Breast epithelium (tissue), 4 donors: ENCODE measurements around the gene PIGBOS1. TPM values are rescaled to one million over a fixed set of nuclear protein-coding genes. Genes with fewer than 3 reads are reported as not detected.
A peak's percentile ranks its signal among the peaks of the same experiment; 100 is the strongest.

Experiments
- DNase-seq, 2 donors: peaks; one replicate each; pipeline ENCODE4 v3.0.0-alpha.2; 2019; ENCODE audit warnings: low spot score in 2 of 2
- H3K27ac ChIP-seq, 2 donors: fragments of 200-600 bp; sonication (generic) in 1 of 2; one replicate each; pipeline ENCODE4 v1.5.1; 2016 to 2019; ENCODE audit warnings: mild to moderate bottlenecking in 1 of 2
- H3K27me3 ChIP-seq, 2 donors: fragments of 200-600 bp; sonication (generic) in 1 of 2; one replicate each; pipeline versions ENCODE4 v1.5.1 to v1.6.0; 2017 to 2019; ENCODE audit warnings: control low read depth in 1 of 2, mild to moderate bottlenecking in 1 of 2
- H3K36me3 ChIP-seq: fragments of 200-600 bp; one replicate; pipeline ENCODE4 v1.5.1; 2019
- H3K4me1 ChIP-seq, 2 donors: fragments of 200-600 bp; sonication (generic); one replicate each; pipeline ENCODE4 v1.5.1; 2016 to 2019; ENCODE audit warnings: control low read depth in 1 of 2
- H3K4me3 ChIP-seq, 3 donors: fragments of 200-600 bp; sonication (generic); 1 replicate in 2 of 3; 2 replicates in 1 of 3; pipeline ENCODE4 v1.5.1; 2016 to 2019; ENCODE audit warnings: mild to moderate bottlenecking in 3 of 3, moderate library complexity in 2 of 3
- H3K9me3 ChIP-seq, 2 donors: fragments of 200-600 bp; sonication (generic) in 1 of 2; one replicate each; pipeline ENCODE4 v1.5.1; 2016 to 2019; ENCODE audit warnings: control low read depth in 1 of 2
- CTCF ChIP-seq, 3 donors: fragments of 450-650 bp; IDR thresholded peaks; one replicate each; pipeline ENCODE4 v1.5.1; 2016 to 2017; ENCODE audit warnings: antibody characterized with exemption in 3 of 3, mild to moderate bottlenecking in 3 of 3, moderate library complexity in 3 of 3
- POLR2A ChIP-seq: fragments of 450-650 bp; IDR thresholded peaks from one replicate; pipeline ENCODE4 v1.6.1; 2016; ENCODE audit warnings: antibody characterized with exemption, mild to moderate bottlenecking, moderate library complexity
- POLR2AphosphoS5 ChIP-seq, 3 donors: sonication (generic); formaldehyde crosslinking; IDR thresholded peaks; one replicate each; pipeline ENCODE4 v1.6.1; 2017; ENCODE audit warnings: antibody characterized with exemption in 3 of 3
- intact Hi-C: fragments of 100-400 bp; cut with DNase I; formaldehyde crosslinking; loops from one replicate; pipeline ENCODE4 v1.15.1; 2023; ENCODE audit warnings: low total_unique reads
- total RNA-seq, 3 donors: library from RNA; depleted of rRNA; stranded (reverse); fragments of >200 nt; gene quantifications; one replicate each; pipeline ENCODE4 v1.1.0, GENCODE V29; 2016

The PIGBOS1 gene
- total RNA-seq, 3 donors from 2014 or later, result 11.8 to 15.0 (median 12.7) TPM

GRCh38 chr15:55270291-55270690 is 48.6 kb downstream of the PIGBOS1 start:
- H3K27me3 ChIP-seq, result no peaks in the 10 kb centered on the region
- H3K4me3 ChIP-seq, result no peak overlapping the region
- intact Hi-C loops, result no loop called here
- H3K27ac ChIP-seq, result no peak overlapping the region
- no peak for DNase-seq
- H3K36me3 ChIP-seq, result no peaks in the 10 kb centered on the region
- H3K4me1 ChIP-seq, result no peaks in the 10 kb centered on the region
- H3K9me3 ChIP-seq, result no peaks in the 10 kb centered on the region
- TF ChIP-seq POLR2AphosphoS5 (IDR thresholded peaks at IDR 0.05) (no peak), CTCF (IDR thresholded peaks at IDR 0.05) (no peak), POLR2A (no peak)

- H3K4me3 ChIP-seq, result no peak overlapping the region
- H3K9me3 ChIP-seq, result no peaks in the 10 kb centered on the region
- no peak for DNase-seq
- H3K36me3 ChIP-seq, result no peaks in the 10 kb centered on the region
- TF ChIP-seq POLR2AphosphoS5 (IDR thresholded peaks at IDR 0.05) (no peak), POLR2A (no peak), CTCF (IDR thresholded peaks at IDR 0.05) (no peak)
- H3K4me1 ChIP-seq, result no peaks in the 10 kb centered on the region
- intact Hi-C loops, result loop anchor here (2.0 kb wide), 1 partner anchor 13 kb away; no protein-coding TSS in a partner anchor
- H3K27ac ChIP-seq, result no peak overlapping the region
- H3K27me3 ChIP-seq, result no peaks in the 10 kb centered on the region
Observed at GRCh38 chr15:55268176-55268695, 50.7 kb downstream of the PIGBOS1 start.

- intact Hi-C loops, result loop anchor here (2.0 kb wide), 1 partner anchor 13 kb away; no protein-coding TSS in a partner anchor
- Histone ChIP-seq H3K27me3 (no peaks in the 10 kb centered on the region), H3K4me3 (no peak overlapping the region), H3K36me3 (no peaks in the 10 kb centered on the region), H3K9me3 (no peaks in the 10 kb centered on the region), H3K4me1 (no peaks in the 10 kb centered on the region), H3K27ac (peak overlapping the region in 1 of 2 donors; percentile 40)
- TF ChIP-seq POLR2A, result no peak
- no peak for DNase-seq
Observed at GRCh38 chr15:55267401-55268175, 51.3 kb downstream of the PIGBOS1 start.

Other genes starting within 250 kb of the PIGBOS1 start
- gene RSL24D1, start 122.2 kb downstream of the PIGBOS1 start, total RNA-seq, result 10 to 100 TPM; 66.4 to 97.9 (median 92.4) TPM
- 10 to 100 TPM in 2 of 3 donors, 1 to 10 TPM in 1; 7.4 to 21.3 (median 18.3) TPM for gene RAB27A, start 29.3 kb downstream of the PIGBOS1 start, total RNA-seq
- gene PIGB, start 99 bp upstream of the PIGBOS1 start, total RNA-seq, result 10 to 100 TPM; 11.0 to 18.1 (median 11.5) TPM
- 10 to 100 TPM; 65.9 to 82.8 (median 74.9) TPM for gene CCPG1, start 89.2 kb upstream of the PIGBOS1 start, total RNA-seq
- 1 to 10 TPM; 1.6 to 4.3 (median 2.6) TPM for gene PIERCE2, start 89.4 kb upstream of the PIGBOS1 start, total RNA-seq
- 1 to 10 TPM; 1.3 to 3.9 (median 3.5) TPM for gene DNAAF4, start 189.1 kb upstream of the PIGBOS1 start, total RNA-seq